GM19025 (cell line): Measurements from ENCODE around the gene TMEM14A.

Experiments used
- ATAC-seq: cut with Tn5 transposase; IDR thresholded peaks from one replicate; pipeline ENCODE4 v1.9.1; 2021; ENCODE audit warnings: mild to moderate bottlenecking, low read depth, moderate library complexity; ENCODE audit not compliant: unreplicated experiment

TMEM14A gene

DNA sequence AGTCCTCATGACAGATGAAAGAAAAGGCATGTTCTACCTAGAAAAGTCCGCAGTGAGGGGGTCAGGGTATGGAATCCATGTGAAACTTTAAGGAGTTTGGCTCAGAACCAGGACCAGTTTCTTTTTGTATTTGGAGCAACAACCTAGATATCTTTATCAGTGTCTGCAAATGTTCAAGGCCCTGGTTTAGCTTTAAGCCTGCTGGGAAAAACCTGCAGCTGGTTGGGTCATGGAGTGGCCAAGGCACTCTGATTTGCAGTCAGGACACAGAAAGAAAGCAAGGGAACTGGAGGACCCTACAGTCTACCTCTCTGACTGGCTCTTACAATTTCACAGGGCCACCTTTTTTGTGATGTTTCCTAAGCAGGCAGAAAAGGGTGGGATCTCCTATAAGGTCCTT is 58.7 kb downstream of the TMEM14A start:
- ATAC-seq, result no peak

DNA sequence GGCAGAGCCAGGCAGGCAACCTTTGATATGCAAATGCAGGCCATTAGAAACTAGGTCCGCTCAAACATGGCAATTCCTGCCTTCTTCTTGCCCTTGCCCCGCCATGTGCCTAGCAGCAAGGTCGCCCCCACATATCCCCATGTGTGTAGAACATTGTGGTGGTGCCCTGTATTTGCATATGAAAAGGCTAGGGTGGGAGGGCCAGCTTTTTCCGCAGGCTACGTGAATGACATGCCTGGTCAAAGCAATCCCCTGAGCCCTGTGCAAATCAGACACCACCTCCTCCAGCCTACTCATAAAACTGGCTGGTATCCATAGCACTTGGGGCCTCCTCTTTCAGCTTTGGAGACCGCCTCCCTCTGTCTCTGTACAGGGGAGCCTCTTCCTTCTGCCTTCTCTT is 60.8 kb downstream of the TMEM14A start:
- ATAC-seq, result no peak

DNA sequence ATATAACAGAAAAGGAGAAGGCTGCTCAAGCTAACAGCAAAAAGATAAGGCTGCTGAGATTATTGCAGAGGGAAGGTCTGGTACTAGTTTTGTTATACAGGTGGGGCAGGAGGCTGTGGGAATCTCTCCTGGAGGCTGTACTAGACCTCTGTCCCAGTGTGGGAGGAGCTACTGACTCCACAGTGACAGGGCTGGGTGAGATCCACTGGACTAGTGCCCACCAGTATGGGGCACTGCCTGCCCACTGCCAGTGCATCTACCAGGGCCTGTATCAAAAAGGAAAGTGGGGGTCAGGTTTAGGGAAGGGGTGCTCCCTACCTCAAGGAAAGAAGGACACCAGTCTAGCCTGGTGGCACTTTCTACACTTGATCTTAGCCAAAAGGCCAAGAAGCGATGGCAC is 62.3 kb downstream of the TMEM14A start:
- no peak for ATAC-seq

DNA sequence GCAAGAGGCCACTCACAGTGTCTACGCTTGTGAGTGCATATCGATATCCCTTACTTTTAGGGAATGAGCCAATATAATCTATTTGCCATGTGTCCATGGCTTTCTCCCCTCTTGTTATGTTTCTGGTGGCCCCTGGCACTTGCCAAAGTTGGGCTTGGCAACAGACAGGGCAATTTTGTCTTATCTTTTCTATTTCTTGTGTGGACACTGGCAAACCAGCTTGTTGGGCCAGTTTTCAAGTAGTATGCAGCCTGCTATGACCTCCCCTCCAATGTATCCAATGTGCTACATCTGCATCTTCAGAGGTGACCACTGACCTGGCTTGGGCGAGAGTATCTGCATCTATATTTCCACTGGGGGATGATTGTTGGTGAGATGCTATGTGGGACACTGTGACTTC is 63.2 kb downstream of the TMEM14A start:
- ATAC-seq, result no peak

DNA sequence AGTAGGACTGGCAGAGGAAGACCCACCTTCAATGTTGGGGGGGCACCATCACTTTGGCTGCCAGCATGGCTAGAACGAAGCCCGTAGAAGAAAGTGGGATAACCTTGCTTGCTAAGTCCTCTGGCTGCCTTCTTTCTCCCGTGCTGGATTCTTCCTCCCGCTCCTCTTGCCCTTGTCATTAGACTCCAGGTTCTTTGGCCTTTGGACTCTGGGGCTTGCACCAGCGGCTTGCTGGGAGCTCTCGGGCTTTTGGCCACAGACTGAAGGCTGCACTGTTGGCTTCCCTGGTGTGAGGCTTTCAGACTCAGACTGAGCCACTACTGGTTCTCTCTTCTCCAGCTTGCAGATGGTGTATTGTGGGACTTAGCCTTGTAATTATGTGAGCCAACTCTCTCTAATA is 64.2 kb downstream of the TMEM14A start:
- ATAC-seq, result no peak

DNA sequence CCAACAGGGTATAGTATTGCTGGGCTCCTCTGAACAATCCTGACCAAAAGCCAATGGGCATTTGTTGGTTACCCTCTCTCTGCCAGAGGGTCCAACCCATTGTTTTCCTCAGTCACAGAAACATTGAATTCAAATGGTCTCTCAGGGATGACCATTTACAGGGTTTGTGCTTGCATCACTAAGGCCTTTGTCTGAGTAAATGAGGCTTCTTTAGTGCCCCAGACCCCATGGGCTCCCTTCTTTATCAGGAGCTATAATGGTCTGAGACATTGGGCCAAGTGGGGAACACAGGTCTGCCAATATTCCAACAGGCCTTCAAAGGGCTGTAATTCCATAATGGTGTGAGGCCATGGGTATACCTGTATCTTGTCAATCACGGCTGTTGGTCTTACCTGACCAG is 65.2 kb downstream of the TMEM14A start:
- no peak for ATAC-seq
